ENCODE measurements around the gene NFE2L2.

GRCh38 chr2:177255227-177255601 lies 9.3 kb downstream of the NFE2L2 start:
- no peak for TF ChIP-seq CTCF (conservative IDR thresholded peaks at IDR 0.05 in 1 of 2, IDR thresholded peaks at IDR 0.05 in 1 of 2; ENCODE audit: extremely low read depth in 1 of 2, insufficient read depth in 1 of 2, low read depth in 1 of 2, low read length in 2 of 2)
- no peak for TF ChIP-seq EZH2 (IDR thresholded peaks at IDR 0.05; ENCODE audit: borderline replicate concordance, low read length)

Measured in mammary epithelial cell (primary cell).